ENCODE data around the gene UQCRC1. TPM values are rescaled to one million over a fixed set of nuclear protein-coding genes. Genes with fewer than 3 reads are reported as not detected.
A peak's percentile ranks its signal among the peaks of the same experiment; 100 is the strongest.
"Not testable (repeated sequence)": the region's sequence is repeated elsewhere in the genome, so short reads cannot be mapped to it uniquely, and the experiment has no call there.

UQCRC1 gene
- total and polyA plus RNA-seq, 8 donors, result 78.6 to 113 (median 98.0) TPM

GRCh38 chr3:48553886-48554845 is 55.3 kb downstream of the UQCRC1 start:
- no peak for TF ChIP-seq CTCF (IDR thresholded peaks at IDR 0.05)
- intact Hi-C loops (cut with DNase I), result loop anchor here in 2 of 3 donors (5.0 kb wide), 2 partner anchors 77 to 87 kb away; a partner anchor contains a TSS
- FAIRE-seq (no peak), DNase-seq (peak in 1 of 6 donors; percentile 42), ATAC-seq (no peak)
- H3K36me3 ChIP-seq, result no peaks in the 10 kb centered on the region
- peak overlapping the region; percentile 73 to 84 (median 84) for H3K27ac ChIP-seq
- 67 to 69% methylated on average over 14 of the region's 14 CpGs for WGBS, 2 donors
- H3K4me3 ChIP-seq, result no peak overlapping the region
- H3K9me3 ChIP-seq, result no peaks in the 10 kb centered on the region
- peaks cover 38 to 45% (median 44%) of the 10 kb centered on the region in 3 donors for H3K4me1 ChIP-seq
- H3K27me3 ChIP-seq, result no peaks in the 10 kb centered on the region

- peak in 1 of 6 donors; percentile 20 for DNase-seq
- intact Hi-C loops (cut with DNase I), result loop anchor here in 2 of 3 donors (5.0 kb wide), 2 partner anchors 76 to 86 kb away; a partner anchor contains a TSS
- Histone ChIP-seq H3K4me1 (peaks cover 38 to 48% (median 45%) of the 10 kb centered on the region in 3 donors), H3K36me3 (no peaks in the 10 kb centered on the region), H3K27ac (peak overlapping the region; percentile 73 to 84 (median 84)), H3K9me3 (no peaks in the 10 kb centered on the region), H3K27me3 (no peaks in the 10 kb centered on the region), H3K4me3 (no peak overlapping the region)
- FAIRE-seq, result no peak
- TF ChIP-seq CTCF (IDR thresholded peaks at IDR 0.05), result no peak
- ATAC-seq, result no peak
- 88 to 89% methylated on average over 5 of the region's 5 CpGs for WGBS, 2 donors
Observed at GRCh38 chr3:48553361-48553760, 56.1 kb downstream of the UQCRC1 start.

GRCh38 chr3:48552111-48552951 is 57.1 kb downstream of the UQCRC1 start:
- no peaks in the 10 kb centered on the region for H3K27me3 ChIP-seq
- TF ChIP-seq CTCF (IDR thresholded peaks at IDR 0.05), result no peak
- H3K36me3 ChIP-seq, result peaks cover 0 to 3% (median 0%) of the 10 kb centered on the region in 3 donors
- ATAC-seq (peak; percentile 48 to 66 (median 54)), FAIRE-seq (no peak), DNase-seq (peak; percentile 80 to 93 (median 88))
- H3K4me1 ChIP-seq, result peaks cover 32 to 46% (median 41%) of the 10 kb centered on the region in 3 donors
- no peaks in the 10 kb centered on the region for H3K9me3 ChIP-seq
- H3K27ac ChIP-seq, result peak overlapping the region; percentile 73 to 84 (median 84)
- no peak overlapping the region for H3K4me3 ChIP-seq
- 20 to 33% methylated on average over 11 to 14 of the region's 14 CpGs for WGBS, 2 donors
- intact Hi-C loops (cut with DNase I), result loop anchor here in 2 of 3 donors (5.0 kb wide), 2 partner anchors 75 to 85 kb away; a partner anchor contains a TSS

- ATAC-seq, FAIRE-seq, H3K4me3 ChIP-seq, H3K36me3 ChIP-seq, H3K9me3 ChIP-seq, H3K27me3 ChIP-seq: not testable (repeated sequence)
- peak in 1 of 6 donors; percentile 10 for DNase-seq
- 67% methylated on average over 7 of the region's 7 CpGs for WGBS, 2 donors
- H3K27ac ChIP-seq, result peak overlapping the region; percentile 73 to 84 (median 84)
- peaks cover 32 to 44% (median 41%) of the 10 kb centered on the region in 3 donors for H3K4me1 ChIP-seq
- intact Hi-C loops (cut with DNase I), result loop anchor here in 2 of 3 donors (5.0 kb wide), 2 partner anchors 74 to 84 kb away; a partner anchor contains a TSS
Observed at GRCh38 chr3:48551651-48552050, 57.8 kb downstream of the UQCRC1 start.

Small RNA genes lying within 50 kb of the gene (microRNA-seq; reads per million reads assigned to microRNA genes)
- gene MIR4793, result 0 reads per million in 2 donors
- gene MIR6823, result 0 reads per million in 2 donors
- gene MIR711, result 0 reads per million in 2 donors

Other genes starting within 250 kb of the UQCRC1 start
- 1 to 10 TPM; 3.3 to 9.6 (median 6.2) TPM for gene FBXW12, start 237.4 kb downstream of the UQCRC1 start, total RNA-seq
- 1 to 10 TPM; 2.7 to 5.6 TPM for gene FBXW12, start 237.4 kb downstream of the UQCRC1 start, polyA plus RNA-seq
- gene PLXNB1, start 179.6 kb downstream of the UQCRC1 start, total RNA-seq, result 100 to 1,000 TPM in 1 of 6 donors, 10 to 100 TPM in 5; 47.8 to 103 (median 65.1) TPM
- gene PLXNB1, start 179.6 kb downstream of the UQCRC1 start, polyA plus RNA-seq, result 100 to 1,000 TPM; 286 to 372 TPM
- gene CCDC51, start 169.5 kb downstream of the UQCRC1 start, total RNA-seq, result 1 to 10 TPM; 1.6 to 4.3 (median 3.3) TPM
- 1 to 10 TPM; 2.5 to 5.8 TPM for gene CCDC51, start 169.5 kb downstream of the UQCRC1 start, polyA plus RNA-seq
- 10 to 100 TPM; 59.0 to 83.8 (median 68.0) TPM for gene TMA7, start 169.4 kb downstream of the UQCRC1 start, total RNA-seq
- 100 to 1,000 TPM; 278 to 320 TPM for gene TMA7, start 169.4 kb downstream of the UQCRC1 start, polyA plus RNA-seq
- 1 to 10 TPM; 2.0 to 3.4 (median 2.9) TPM for gene ATRIP, start 162.9 kb downstream of the UQCRC1 start, total RNA-seq
- gene ATRIP, start 162.9 kb downstream of the UQCRC1 start, polyA plus RNA-seq, result 1 to 10 TPM; 4.3 to 4.8 TPM
- 10 to 100 TPM; 39.2 to 81.6 (median 45.3) TPM for gene SHISA5, start 105.5 kb downstream of the UQCRC1 start, total RNA-seq
- 10 to 100 TPM; 29.9 to 49.4 TPM for gene SHISA5, start 105.5 kb downstream of the UQCRC1 start, polyA plus RNA-seq
- 10 to 100 TPM in 1 of 6 donors, 1 to 10 TPM in 5; 7.4 to 12.2 (median 8.2) TPM for gene PFKFB4, start 52.8 kb downstream of the UQCRC1 start, total RNA-seq
- 10 to 100 TPM in 1 of 2 donors, 1 to 10 TPM in 1; 8.1 to 11.4 TPM for gene PFKFB4, start 52.8 kb downstream of the UQCRC1 start, polyA plus RNA-seq
- not detected for gene UCN2, start 45.9 kb downstream of the UQCRC1 start, total RNA-seq
- under 1 TPM in 1 of 2 donors, not detected in 1; 0.19 TPM for gene UCN2, start 45.9 kb downstream of the UQCRC1 start, polyA plus RNA-seq
- 1 to 10 TPM in 2 of 6 donors, under 1 TPM in 4; 0.41 to 3.2 (median 0.79) TPM for gene COL7A1, start 14.3 kb downstream of the UQCRC1 start, total RNA-seq
- 10 to 100 TPM in 1 of 2 donors, 1 to 10 TPM in 1; 9.9 to 12.6 TPM for gene COL7A1, start 14.3 kb downstream of the UQCRC1 start, polyA plus RNA-seq
- not detected for gene TMEM89, start 12.1 kb upstream of the UQCRC1 start, total RNA-seq
- not detected for gene TMEM89, start 12.1 kb upstream of the UQCRC1 start, polyA plus RNA-seq
- gene SLC26A6, start 25.8 kb upstream of the UQCRC1 start, total RNA-seq, result 10 to 100 TPM in 2 of 6 donors, 1 to 10 TPM in 4; 6.2 to 15.9 (median 8.9) TPM
- gene SLC26A6, start 25.8 kb upstream of the UQCRC1 start, polyA plus RNA-seq, result 10 to 100 TPM; 25.2 to 32.1 TPM
- gene CELSR3, start 53.2 kb upstream of the UQCRC1 start, total RNA-seq, result 1 to 10 TPM in 4 of 6 donors, under 1 TPM in 2; 0.51 to 1.8 (median 1.1) TPM
- 10 to 100 TPM in 1 of 2 donors, 1 to 10 TPM in 1; 6.3 to 13.9 TPM for gene CELSR3, start 53.2 kb upstream of the UQCRC1 start, polyA plus RNA-seq
- 10 to 100 TPM in 1 of 6 donors, 1 to 10 TPM in 5; 5.4 to 10.2 (median 7.2) TPM for gene NCKIPSD, start 76.3 kb upstream of the UQCRC1 start, total RNA-seq
- 10 to 100 TPM; 12.0 to 17.0 TPM for gene NCKIPSD, start 76.3 kb upstream of the UQCRC1 start, polyA plus RNA-seq
- 10 to 100 TPM; 19.1 to 47.1 (median 29.3) TPM for gene IP6K2, start 107.6 kb upstream of the UQCRC1 start, total RNA-seq
- 100 to 1,000 TPM; 105 to 107 TPM for gene IP6K2, start 107.6 kb upstream of the UQCRC1 start, polyA plus RNA-seq
- 10 to 100 TPM; 17.5 to 33.9 (median 23.8) TPM for gene PRKAR2A, start 238.2 kb upstream of the UQCRC1 start, total RNA-seq
- gene PRKAR2A, start 238.2 kb upstream of the UQCRC1 start, polyA plus RNA-seq, result 1 to 10 TPM; 4.2 to 6.9 TPM

Data from pancreas (tissue), 10 donors.